IPS DF 4.7 (cell line): ENCODE data around the gene GSDME.

Experiments used
- DNase-seq: peaks from one replicate; pipeline ENCODE4 v3.0.0-alpha.2; 2013; ENCODE audit warnings: low spot score; ENCODE audit errors: extremely low read depth

Gene GSDME

GRCh38 chr7:24773646-24774045, 16.4 kb upstream of the GSDME start:
- DNase-seq = no peak

- DNase-seq = no peak
Measured at GRCh38 chr7:24769851-24770250, 12.6 kb upstream of the GSDME start.

GRCh38 chr7:24769014-24769830, 12.0 kb upstream of the GSDME start:
- DNase-seq = no peak

- no peak for DNase-seq
Measured at GRCh38 chr7:24767878-24768569, 10.8 kb upstream of the GSDME start.

GRCh38 chr7:24764972-24765744, 7.9 kb upstream of the GSDME start:
- no peak for DNase-seq

- no peak for DNase-seq
Measured at GRCh38 chr7:24764011-24764410, 6.7 kb upstream of the GSDME start.

- no peak for DNase-seq
Measured at GRCh38 chr7:24763303-24763901, 6.1 kb upstream of the GSDME start.

- no peak for DNase-seq
Measured at GRCh38 chr7:24762771-24763170, 5.5 kb upstream of the GSDME start.

- DNase-seq = no peak
Measured at GRCh38 chr7:24760968-24761367, 3.7 kb upstream of the GSDME start.

- DNase-seq = peak; percentile 19
Measured at GRCh38 chr7:24756545-24757352, 515 bp downstream of the GSDME start.

GRCh38 chr7:24755541-24756407, 1.5 kb downstream of the GSDME start:
- no peak for DNase-seq

- DNase-seq = no peak
Measured at GRCh38 chr7:24754906-24755506, 2.3 kb downstream of the GSDME start.

GRCh38 chr7:24752073-24752800, 5.0 kb downstream of the GSDME start:
- no peak for DNase-seq

GRCh38 chr7:24751484-24751883, 5.8 kb downstream of the GSDME start:
- DNase-seq = no peak

- DNase-seq = no peak
Measured at GRCh38 chr7:24750441-24751055, 6.7 kb downstream of the GSDME start.

GRCh38 chr7:24748521-24748920, 8.7 kb downstream of the GSDME start:
- DNase-seq = no peak

GRCh38 chr7:24745355-24745754, 11.9 kb downstream of the GSDME start:
- DNase-seq = no peak

- no peak for DNase-seq
Measured at GRCh38 chr7:24743471-24743870, 13.8 kb downstream of the GSDME start.
